HEK293 (cell line): ENCODE data around the gene CSNK1G1.

Experiments used
- CTCF ChIP-seq: fragments of 450-650 bp; formaldehyde crosslinking; IDR thresholded peaks from 2 replicates; pipeline ENCODE4 v1.5.1; 2016; ENCODE audit warnings: missing biosample characterization, missing genetic modification characterization
- HOXA7 ChIP-seq: sonication (generic); formaldehyde crosslinking; IDR thresholded peaks from 2 replicates; pipeline ENCODE4 v1.8.1; 2022; ENCODE audit warnings: missing genetic modification reagents, borderline replicate concordance
- MEIS1 ChIP-seq: sonication (generic); formaldehyde crosslinking; IDR thresholded peaks from 2 replicates; pipeline ENCODE4 v1.8.1; 2022; ENCODE audit warnings: missing genetic modification reagents, mild to moderate bottlenecking, borderline replicate concordance
- PRDM1 ChIP-seq: fragments of 450-650 bp; formaldehyde crosslinking; IDR thresholded peaks from 2 replicates; pipeline ENCODE4; 2016; ENCODE audit warnings: missing biosample characterization, missing genetic modification characterization
- PRDM4 ChIP-seq: fragments of 450-650 bp; formaldehyde crosslinking; IDR thresholded peaks from 2 replicates; pipeline ENCODE4 v1.5.1; 2017; ENCODE audit warnings: missing biosample characterization, missing genetic modification characterization
- SETDB1 ChIP-seq: IDR thresholded peaks from one replicate; pipeline ENCODE4 v1.6.1; 2017; ENCODE audit warnings: mild to moderate bottlenecking, low read length, moderate library complexity, mixed read lengths; ENCODE audit not compliant: insufficient read length
- ZNF146 ChIP-seq: fragments of 450-650 bp; formaldehyde crosslinking; IDR thresholded peaks from 2 replicates; pipeline ENCODE4 v1.5.1; 2016; ENCODE audit warnings: missing biosample characterization, missing genetic modification characterization
- ZNF202 ChIP-seq: fragments of 450-650 bp; formaldehyde crosslinking; IDR thresholded peaks from 2 replicates; pipeline ENCODE4 v1.5.1; 2016; ENCODE audit warnings: missing biosample characterization, missing genetic modification characterization, borderline replicate concordance
- ZNF211 ChIP-seq: fragments of 450-650 bp; formaldehyde crosslinking; IDR thresholded peaks from 2 replicates; pipeline ENCODE4 v1.5.1; 2016; ENCODE audit warnings: low read depth, missing biosample characterization, missing genetic modification characterization
- ZNF404 ChIP-seq: fragments of 450-650 bp; formaldehyde crosslinking; IDR thresholded peaks from 2 replicates; pipeline ENCODE4 v1.5.1; 2017; ENCODE audit warnings: missing biosample characterization, missing genetic modification characterization
- ZNF529 ChIP-seq: fragments of 450-650 bp; formaldehyde crosslinking; IDR thresholded peaks from 2 replicates; pipeline ENCODE4 v1.5.1; 2017; ENCODE audit warnings: missing genetic modification characterization, missing biosample characterization; ENCODE audit not compliant: insufficient replicate concordance
- ZNF530 ChIP-seq: fragments of 450-650 bp; formaldehyde crosslinking; IDR thresholded peaks from 2 replicates; pipeline ENCODE4 v1.5.1; 2016; ENCODE audit warnings: low read depth, missing biosample characterization, missing genetic modification characterization
- ZNF544 ChIP-seq: fragments of 450-650 bp; formaldehyde crosslinking; IDR thresholded peaks from 2 replicates; pipeline ENCODE4 v1.5.0; 2017; ENCODE audit warnings: missing biosample characterization, missing genetic modification characterization
- ZNF791 ChIP-seq: fragments of 450-650 bp; formaldehyde crosslinking; IDR thresholded peaks from 2 replicates; pipeline ENCODE4 v1.5.1; 2016; ENCODE audit warnings: missing biosample characterization, missing genetic modification characterization

GRCh38 chr15:64149893-64150578 is 205.9 kb downstream of the CSNK1G1 start:
- no peak for TF ChIP-seq ZNF404
- TF ChIP-seq ZNF529 = no peak
- TF ChIP-seq HOXA7 (CRISPR knock-in tag) = no peak
- TF ChIP-seq ZNF211 = no peak
- no peak for TF ChIP-seq ZNF146 (tag by site-specific recombination)
- TF ChIP-seq MEIS1 (CRISPR knock-in tag) = no peak
- no peak for TF ChIP-seq PRDM1 (tag by site-specific recombination)
- TF ChIP-seq PRDM4 (tag by site-specific recombination) = no peak
- TF ChIP-seq ZNF791 (tag by site-specific recombination) = no peak
- TF ChIP-seq CTCF (tag by site-specific recombination) = no peak
- TF ChIP-seq SETDB1 = no peak
- TF ChIP-seq ZNF544 (tag by site-specific recombination) = no peak
- no peak for TF ChIP-seq ZNF530 (tag by site-specific recombination)
- no peak for TF ChIP-seq ZNF202 (tag by site-specific recombination)
